Aorta (tissue), 5 donors: ENCODE measurements around the gene LAPTM5. TPM values are rescaled to one million over a fixed set of nuclear protein-coding genes. Genes with fewer than 3 reads are reported as not detected.

Source experiments
- ATAC-seq: fragments of 200-7000 bp; cut with Tn5 transposase; one replicate; pipeline ENCODE4 v1.9.1; 2022; ENCODE audit warnings: moderate library complexity; ENCODE audit not compliant: low FRiP score
- DNase-seq, 2 donors: peaks; one replicate each; pipeline ENCODE4 v3.0.0-alpha.2; 2020
- H3K27ac ChIP-seq, 2 donors: one replicate each; pipeline ENCODE4 v1.5.1; 2013; ENCODE audit warnings: low read length in 2 of 2, mild to moderate bottlenecking in 2 of 2, moderate library complexity in 2 of 2, control low read depth in 1 of 2, inconsistent platforms in 1 of 2, low read depth in 1 of 2
- H3K27me3 ChIP-seq, 2 donors: one replicate each; pipeline ENCODE4 v1.6.1; 2013; ENCODE audit warnings: control low read depth in 1 of 2, low read length in 1 of 2, mild to moderate bottlenecking in 1 of 2, moderate library complexity in 1 of 2; ENCODE audit not compliant: insufficient read depth in 2 of 2, control insufficient read depth in 1 of 2
- H3K36me3 ChIP-seq, 2 donors: one replicate each; pipeline ENCODE4 v1.6.1; 2013; ENCODE audit warnings: control low read depth in 1 of 2, low read length in 1 of 2, mild to moderate bottlenecking in 1 of 2; ENCODE audit not compliant: insufficient read depth in 2 of 2, control insufficient read depth in 1 of 2
- H3K4me1 ChIP-seq, 2 donors: one replicate each; pipeline ENCODE4 v1.6.1; 2013; ENCODE audit warnings: low read length in 2 of 2, control low read depth in 1 of 2, mild to moderate bottlenecking in 1 of 2, moderate library complexity in 1 of 2; ENCODE audit not compliant: insufficient read depth in 2 of 2, control insufficient read depth in 1 of 2
- H3K4me3 ChIP-seq, 2 donors: one replicate each; pipeline ENCODE4 v1.5.1; 2013; ENCODE audit warnings: low read length in 2 of 2, control low read depth in 1 of 2, mild to moderate bottlenecking in 1 of 2
- H3K9me3 ChIP-seq: one replicate; pipeline ENCODE4 v1.6.1; 2013; ENCODE audit warnings: mild to moderate bottlenecking, low read length; ENCODE audit not compliant: control insufficient read depth
- WGBS, 2 donors: extraction: QIAGEN DNeasy Blood & Tissue Kit; methylation state at CpG; one replicate each; pipeline ENCODE4 v1.1.7; 2013; 5-methylcytosine and 5-hydroxymethylcytosine counted together
- intact Hi-C, 2 donors: fragments of 100-400 bp; cut with DNase I; formaldehyde crosslinking; loops; one replicate each; pipeline versions ENCODE4 v1.14.2 to v1.15.0; 2022
- long read RNA-seq, 2 donors: library from polyadenylated mRNA; unstranded; transcript quantifications; one replicate each; pipeline ENCODE4 v2.0.0, GENCODE V29; 2020 to 2021
- polyA plus RNA-seq, 2 donors: library from polyadenylated mRNA; stranded (reverse); fragments of 200-250 nt; gene quantifications; one replicate each; pipeline ENCODE4 v1.2.3, GENCODE V29; 2013
- total RNA-seq, 2 donors: library from RNA; stranded (reverse); fragmentation: NEBNext Ultra II Directional; extraction: Animal tissue kit (Norgen Biotek cat#: 25700); gene quantifications; one replicate each; pipeline ENCODE4 v1.2.1, GENCODE V29; 2021
- donor health status: healthy with polysubstance abuse.
- donor health status: Bipolar disorder and iron deficiency.
- donor health status: DM: no; HTN: no; CAD: no.
- donor health status: DM: no; HTN: no; CAD: no.
- donor health status: DM: yes; HTN: yes; CAD: no.

Gene LAPTM5
- total RNA-seq, result 100 to 1,000 TPM; 114 to 116 TPM
- polyA plus RNA-seq, result 100 to 1,000 TPM in 1 of 2 donors, 10 to 100 TPM in 1; 18.0 to 122 TPM
- long read RNA-seq, donor 1, transcript LAPTM5-201 (8 exons, 2,223 nt), result major isoform, 240 of 323 reads
- long read RNA-seq, donor 1, partial matches to known transcripts, result 68 of 323 reads
- long read RNA-seq, donor 1, other reads (novel, unspliced or antisense), result 15 of 323 reads
- long read RNA-seq, donor 2, transcript LAPTM5-201 (8 exons, 2,223 nt), result major isoform, 31 of 48 reads
- long read RNA-seq, donor 2, partial matches to known transcripts, result 8 of 48 reads
- long read RNA-seq, donor 2, other reads (novel, unspliced or antisense), result 9 of 48 reads

GRCh38 chr1:30757352-30758120 is at the start of gene LAPTM5:
Gene LAPTM5 (minus strand): TSS chr1:30757774. CDS start chr1:30757745, 29 bp downstream.
- Histone ChIP-seq H3K4me3 (no peak within 1 kb of the TSS), H3K36me3 (no peaks in the 10 kb centered on the region), H3K9me3 (no peaks in the 10 kb centered on the region), H3K27me3 (no peaks in the 10 kb centered on the region), H3K4me1 (no peaks in the 10 kb centered on the region), H3K27ac (no peak within 1 kb of the TSS)
- peak; percentile 65 for ATAC-seq
- peak; percentile 84 to 85 for DNase-seq
- intact Hi-C loops, result no loop called here
- WGBS, 2 donors, result 69 to 78% methylated on average over 20 to 21 of the region's 21 CpGs

- WGBS, 2 donors, result 82 to 83% methylated on average over 24 of the region's 24 CpGs
- no peak for ATAC-seq
- Histone ChIP-seq H3K9me3 (no peaks in the 10 kb centered on the region), H3K27me3 (no peaks in the 10 kb centered on the region), H3K36me3 (no peaks in the 10 kb centered on the region), H3K4me1 (peaks cover 0 to 3% of the 10 kb centered on the region in 2 donors), H3K4me3 (no peak overlapping the region), H3K27ac (no peak overlapping the region)
- DNase-seq, result no peak
- intact Hi-C loops, result no loop called here
Observed at GRCh38 chr1:30806381-30807317, 49.1 kb upstream of the LAPTM5 start.

- WGBS, 2 donors, result 78% methylated on average over 11 of the region's 11 CpGs
- Histone ChIP-seq H3K4me1 (peaks cover 0 to 3% of the 10 kb centered on the region in 2 donors), H3K4me3 (no peak overlapping the region), H3K27me3 (no peaks in the 10 kb centered on the region), H3K36me3 (no peaks in the 10 kb centered on the region), H3K9me3 (no peaks in the 10 kb centered on the region), H3K27ac (no peak overlapping the region)
- intact Hi-C loops, result no loop called here
- DNase-seq (no peak), ATAC-seq (no peak)
Observed at GRCh38 chr1:30805304-30806003, 47.9 kb upstream of the LAPTM5 start.

GRCh38 chr1:30804822-30805221 is 47.2 kb upstream of the LAPTM5 start:
- Histone ChIP-seq H3K4me1 (peaks cover 0 to 3% of the 10 kb centered on the region in 2 donors), H3K4me3 (no peak overlapping the region), H3K27ac (no peak overlapping the region), H3K27me3 (no peaks in the 10 kb centered on the region), H3K36me3 (no peaks in the 10 kb centered on the region), H3K9me3 (no peaks in the 10 kb centered on the region)
- no peak for DNase-seq
- ATAC-seq, result no peak
- intact Hi-C loops, result no loop called here
- 79 to 92% methylated on average over 5 of the region's 5 CpGs for WGBS, 2 donors

- WGBS, 2 donors, result 92 to 95% methylated on average over 7 of the region's 7 CpGs
- H3K27me3 ChIP-seq, result no peaks in the 10 kb centered on the region
- DNase-seq (no peak), ATAC-seq (no peak)
- no peak overlapping the region for H3K27ac ChIP-seq
- H3K4me3 ChIP-seq, result no peak overlapping the region
- H3K36me3 ChIP-seq, result no peaks in the 10 kb centered on the region
- intact Hi-C loops, result no loop called here
- no peaks in the 10 kb centered on the region for H3K9me3 ChIP-seq
- peaks cover 0 to 1% of the 10 kb centered on the region in 2 donors for H3K4me1 ChIP-seq
Observed at GRCh38 chr1:30804352-30804751, 46.8 kb upstream of the LAPTM5 start.

- intact Hi-C loops, result no loop called here
Observed at GRCh38 chr1:30803562-30803961, 46.0 kb upstream of the LAPTM5 start.

GRCh38 chr1:30801771-30802198 is 44.2 kb upstream of the LAPTM5 start:
- H3K4me1 ChIP-seq, result no peaks in the 10 kb centered on the region
- no peak overlapping the region for H3K4me3 ChIP-seq
- DNase-seq (peak; percentile 86 to 95), ATAC-seq (peak; percentile 83)
- no peaks in the 10 kb centered on the region for H3K9me3 ChIP-seq
- intact Hi-C loops, result loop anchor here (1.0 kb wide), 2 partner anchors 19 to 110 kb away; no protein-coding TSS in a partner anchor
- H3K27me3 ChIP-seq, result no peaks in the 10 kb centered on the region
- no peak overlapping the region for H3K27ac ChIP-seq
- no peaks in the 10 kb centered on the region for H3K36me3 ChIP-seq
- 1% methylated on average over 19 of the region's 19 CpGs for WGBS, 2 donors

More at GRCh38 chr1:30803562-30803961, 46.0 kb upstream of the LAPTM5 start:
- no peak for DNase-seq
- Histone ChIP-seq H3K27me3 (no peaks in the 10 kb centered on the region), H3K4me1 (no peaks in the 10 kb centered on the region), H3K36me3 (no peaks in the 10 kb centered on the region), H3K27ac (no peak overlapping the region), H3K9me3 (no peaks in the 10 kb centered on the region), H3K4me3 (no peak overlapping the region)
- no peak for ATAC-seq
- 89% methylated on average over 6 of the region's 6 CpGs for whole genome bisulfite sequencing, 2 donors

- ATAC-seq (no peak), DNase-seq (no peak)
- no peaks in the 10 kb centered on the region for H3K27me3 ChIP-seq
- no peak overlapping the region for H3K27ac ChIP-seq
- H3K9me3 ChIP-seq, result no peaks in the 10 kb centered on the region
- H3K4me3 ChIP-seq, result no peak overlapping the region
- H3K36me3 ChIP-seq, result no peaks in the 10 kb centered on the region
- no peaks in the 10 kb centered on the region for H3K4me1 ChIP-seq
- intact Hi-C loops, result no loop called here
Observed at GRCh38 chr1:30799233-30799511, 41.6 kb upstream of the LAPTM5 start.
